ENCODE measurements around the gene XRCC4. TPM values are rescaled to one million over a fixed set of nuclear protein-coding genes. Genes with fewer than 3 reads are reported as not detected.
A peak's percentile ranks its signal among the peaks of the same experiment; 100 is the strongest.

The XRCC4 gene
- total RNA-seq, 1 donor = 8.0 TPM

GRCh38 chr5:83177803-83178202 lies 100.5 kb downstream of the XRCC4 start:
- no peaks in the 10 kb centered on the region for H4K20me1 ChIP-seq (ENCODE audit: insufficient read depth, low read length)
- H3K79me2 ChIP-seq (ENCODE audit: insufficient read depth, low read length) = no peaks in the 10 kb centered on the region
- no peaks in the 10 kb centered on the region for H3K9me3 ChIP-seq (ENCODE audit: low read depth, low read length)
- DNase-seq (ENCODE audit: insufficient read length, low spot score, missing footprints) = no peak
- no peak for TF ChIP-seq CTCF (IDR thresholded peaks at IDR 0.05; ENCODE audit: extremely low read depth, low read depth, low read length)
- H3K27ac ChIP-seq (ENCODE audit: low read depth, low read length) = no peak overlapping the region
- H3K4me2 ChIP-seq (ENCODE audit: insufficient read depth, low read length) = no peak overlapping the region
- H3K4me3 ChIP-seq (ENCODE audit: insufficient read depth, low read length) = no peak overlapping the region
- no peaks in the 10 kb centered on the region for H3K36me3 ChIP-seq (ENCODE audit: insufficient read depth, low read length)
- H2AFZ ChIP-seq (ENCODE audit: low read length) = no peak overlapping the region
- H3K27me3 ChIP-seq (ENCODE audit: insufficient read depth, low read length) = no peaks in the 10 kb centered on the region
- H3K4me1 ChIP-seq (ENCODE audit: insufficient read depth, low read length) = no peaks in the 10 kb centered on the region

GRCh38 chr5:83179966-83180365 lies 102.6 kb downstream of the XRCC4 start:
- H3K79me2 ChIP-seq (ENCODE audit: insufficient read depth, low read length) = no peaks in the 10 kb centered on the region
- no peak for DNase-seq (ENCODE audit: insufficient read length, low spot score, missing footprints)
- no peaks in the 10 kb centered on the region for H3K9me3 ChIP-seq (ENCODE audit: low read depth, low read length)
- TF ChIP-seq CTCF (IDR thresholded peaks at IDR 0.05; ENCODE audit: extremely low read depth, low read depth, low read length) = no peak
- no peak overlapping the region for H3K27ac ChIP-seq (ENCODE audit: low read depth, low read length)
- no peaks in the 10 kb centered on the region for H4K20me1 ChIP-seq (ENCODE audit: insufficient read depth, low read length)
- no peaks in the 10 kb centered on the region for H3K4me1 ChIP-seq (ENCODE audit: insufficient read depth, low read length)
- no peaks in the 10 kb centered on the region for H3K36me3 ChIP-seq (ENCODE audit: insufficient read depth, low read length)
- no peak overlapping the region for H2AFZ ChIP-seq (ENCODE audit: low read length)
- no peak overlapping the region for H3K4me3 ChIP-seq (ENCODE audit: insufficient read depth, low read length)
- no peaks in the 10 kb centered on the region for H3K27me3 ChIP-seq (ENCODE audit: insufficient read depth, low read length)
- H3K4me2 ChIP-seq (ENCODE audit: insufficient read depth, low read length) = no peak overlapping the region

- Histone ChIP-seq H3K4me1 (ENCODE audit: insufficient read depth, low read length) (no peaks in the 10 kb centered on the region), H4K20me1 (ENCODE audit: insufficient read depth, low read length) (no peaks in the 10 kb centered on the region), H3K4me3 (ENCODE audit: insufficient read depth, low read length) (no peak overlapping the region), H3K27me3 (ENCODE audit: insufficient read depth, low read length) (no peaks in the 10 kb centered on the region), H3K4me2 (ENCODE audit: insufficient read depth, low read length) (no peak overlapping the region), H3K27ac (ENCODE audit: low read depth, low read length) (peak overlapping the region; percentile 26), H3K79me2 (ENCODE audit: insufficient read depth, low read length) (no peaks in the 10 kb centered on the region), H3K36me3 (ENCODE audit: insufficient read depth, low read length) (no peaks in the 10 kb centered on the region), H2AFZ (ENCODE audit: low read length) (no peak overlapping the region), H3K9me3 (ENCODE audit: low read depth, low read length) (no peaks in the 10 kb centered on the region)
- no peak for DNase-seq (ENCODE audit: insufficient read length, low spot score, missing footprints)
- TF ChIP-seq CTCF (IDR thresholded peaks at IDR 0.05; ENCODE audit: extremely low read depth, low read depth, low read length) = no peak
Observed at GRCh38 chr5:83184534-83184933, 107.2 kb downstream of the XRCC4 start.

- Histone ChIP-seq H3K27ac (ENCODE audit: low read depth, low read length) (no peak overlapping the region), H3K9me3 (ENCODE audit: low read depth, low read length) (no peaks in the 10 kb centered on the region), H3K36me3 (ENCODE audit: insufficient read depth, low read length) (no peaks in the 10 kb centered on the region), H3K4me3 (ENCODE audit: insufficient read depth, low read length) (no peak overlapping the region), H2AFZ (ENCODE audit: low read length) (no peak overlapping the region), H3K79me2 (ENCODE audit: insufficient read depth, low read length) (no peaks in the 10 kb centered on the region), H3K4me1 (ENCODE audit: insufficient read depth, low read length) (no peaks in the 10 kb centered on the region), H4K20me1 (ENCODE audit: insufficient read depth, low read length) (no peaks in the 10 kb centered on the region), H3K27me3 (ENCODE audit: insufficient read depth, low read length) (no peaks in the 10 kb centered on the region), H3K4me2 (ENCODE audit: insufficient read depth, low read length) (no peak overlapping the region)
- no peak for DNase-seq (ENCODE audit: insufficient read length, low spot score, missing footprints)
- TF ChIP-seq CTCF (IDR thresholded peaks at IDR 0.05; ENCODE audit: extremely low read depth, low read depth, low read length) = no peak
Observed at GRCh38 chr5:83192947-83193346, 115.6 kb downstream of the XRCC4 start.
